Ureter (tissue), 1 donor: Measurements from ENCODE around the gene SENP3. TPM values are rescaled to one million over a fixed set of nuclear protein-coding genes. Genes with fewer than 3 reads are reported as not detected.

Source experiments
- DNase-seq: peaks from one replicate; pipeline ENCODE4 v3.0.0-alpha.2; 2020; ENCODE audit warnings: low spot score
- total RNA-seq: library from RNA; stranded (reverse); gene quantifications from one replicate; pipeline ENCODE4 v1.2.4, GENCODE V29; 2023
- donor health status: DM: yes; HTN: yes; CAD: no.

Gene SENP3
- total RNA-seq, 1 donor from 2014 or later: 43.9 TPM

GRCh38 chr17:7576432-7576937 is 14.8 kb downstream of the SENP3 start:
- DNase-seq: no peak

DNA sequence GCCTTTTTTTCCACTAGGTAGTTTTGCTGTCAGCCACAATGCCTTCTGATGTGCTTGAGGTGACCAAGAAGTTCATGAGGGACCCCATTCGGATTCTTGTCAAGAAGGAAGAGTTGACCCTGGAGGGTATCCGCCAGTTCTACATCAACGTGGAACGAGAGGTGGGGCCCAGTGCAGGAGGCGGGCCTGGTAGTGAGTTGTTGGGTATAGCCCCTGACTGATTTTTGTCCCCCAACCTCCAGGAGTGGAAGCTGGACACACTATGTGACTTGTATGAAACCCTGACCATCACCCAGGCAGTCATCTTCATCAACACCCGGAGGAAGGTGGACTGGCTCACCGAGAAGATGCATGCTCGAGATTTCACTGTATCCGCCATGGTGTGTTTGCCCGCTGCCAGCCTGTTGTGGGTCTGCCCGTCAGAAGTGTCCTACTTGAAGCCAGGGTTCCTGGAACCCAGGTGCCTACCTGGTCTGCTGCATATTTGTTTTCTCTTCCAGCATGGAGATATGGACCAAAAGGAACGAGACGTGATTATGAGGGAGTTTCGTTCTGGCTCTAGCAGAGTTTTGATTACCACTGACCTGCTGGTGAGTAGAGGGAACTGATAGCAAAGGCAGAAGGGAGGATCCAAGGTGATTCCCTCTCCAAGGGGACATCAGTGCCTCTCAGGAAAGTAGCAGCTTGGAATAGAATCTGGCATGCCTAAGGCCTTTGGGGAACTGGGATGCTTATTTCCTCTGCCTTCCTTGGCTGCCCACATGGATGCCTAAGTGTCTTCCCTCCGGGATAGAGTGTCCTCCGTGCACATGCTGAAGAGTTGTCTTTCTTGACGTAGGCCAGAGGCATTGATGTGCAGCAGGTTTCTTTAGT is 15.8 kb downstream of the SENP3 start:
- no peak for DNase-seq

GRCh38 chr17:7579001-7579833 is 17.5 kb downstream of the SENP3 start, which contains the start of gene CD68:
TSS of gene CD68 (plus strand) at chr17:7579638. CDS start at chr17:7579678, 40 bp downstream.
- peak; percentile 88 for DNase-seq

DNA sequence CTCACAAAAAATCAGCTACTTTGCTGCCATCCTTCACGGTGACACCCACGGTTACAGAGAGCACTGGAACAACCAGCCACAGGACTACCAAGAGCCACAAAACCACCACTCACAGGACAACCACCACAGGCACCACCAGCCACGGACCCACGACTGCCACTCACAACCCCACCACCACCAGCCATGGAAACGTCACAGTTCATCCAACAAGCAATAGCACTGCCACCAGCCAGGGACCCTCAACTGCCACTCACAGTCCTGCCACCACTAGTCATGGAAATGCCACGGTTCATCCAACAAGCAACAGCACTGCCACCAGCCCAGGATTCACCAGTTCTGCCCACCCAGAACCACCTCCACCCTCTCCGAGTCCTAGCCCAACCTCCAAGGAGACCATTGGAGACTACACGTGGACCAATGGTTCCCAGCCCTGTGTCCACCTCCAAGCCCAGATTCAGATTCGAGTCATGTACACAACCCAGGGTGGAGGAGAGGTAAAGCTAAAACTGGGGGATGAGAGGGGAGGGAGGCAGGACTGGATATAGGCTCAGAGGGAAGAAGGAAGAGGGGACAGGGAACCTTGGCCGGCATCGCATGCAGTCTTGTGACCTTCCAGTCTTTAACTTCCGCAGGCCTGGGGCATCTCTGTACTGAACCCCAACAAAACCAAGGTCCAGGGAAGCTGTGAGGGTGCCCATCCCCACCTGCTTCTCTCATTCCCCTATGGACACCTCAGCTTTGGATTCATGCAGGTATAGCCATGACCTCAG is 18.3 kb downstream of the SENP3 start:
- no peak for DNase-seq

DNA sequence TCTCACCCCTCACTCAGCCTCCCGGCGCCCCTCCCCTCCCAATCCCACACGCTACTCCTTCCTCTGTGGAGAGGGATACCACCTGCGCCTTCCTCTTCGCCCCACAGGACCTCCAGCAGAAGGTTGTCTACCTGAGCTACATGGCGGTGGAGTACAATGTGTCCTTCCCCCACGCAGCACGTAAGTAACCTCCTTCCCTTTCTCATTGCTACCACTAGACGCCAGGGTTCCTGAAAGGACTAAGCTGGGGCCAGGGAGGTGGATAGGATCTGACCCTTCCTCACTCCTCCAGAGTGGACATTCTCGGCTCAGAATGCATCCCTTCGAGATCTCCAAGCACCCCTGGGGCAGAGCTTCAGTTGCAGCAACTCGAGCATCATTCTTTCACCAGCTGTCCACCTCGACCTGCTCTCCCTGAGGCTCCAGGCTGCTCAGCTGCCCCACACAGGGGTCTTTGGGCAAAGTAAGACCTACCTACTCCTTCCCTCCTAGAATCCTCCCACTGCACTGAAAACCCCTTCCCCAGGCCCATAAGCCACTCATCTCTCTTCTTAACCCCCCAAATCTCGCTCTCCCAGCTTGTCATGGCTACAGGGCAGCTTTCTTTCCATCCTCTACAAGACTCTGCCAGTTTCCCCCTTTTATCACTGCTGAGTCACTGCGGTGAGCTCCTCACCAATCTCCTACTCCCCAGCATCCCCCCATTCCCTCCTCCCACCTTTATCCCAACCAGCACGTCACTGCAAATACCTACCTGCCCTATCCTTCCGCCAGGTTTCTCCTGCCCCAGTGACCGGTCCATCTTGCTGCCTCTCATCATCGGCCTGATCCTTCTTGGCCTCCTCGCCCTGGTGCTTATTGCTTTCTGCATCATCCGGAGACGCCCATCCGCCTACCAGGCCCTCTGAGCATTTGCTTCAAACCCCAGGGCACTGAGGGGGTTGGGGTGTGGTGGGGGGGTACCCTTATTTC is 19.2 kb downstream of the SENP3 start:
- DNase-seq: no peak

- no peak for DNase-seq
Observed at GRCh38 chr17:7582396-7583252, 20.9 kb downstream of the SENP3 start.

- DNase-seq: peak; percentile 97
Observed at GRCh38 chr17:7583253-7584109, 21.8 kb downstream of the SENP3 start, which contains the start of gene MPDU1. TSS of gene MPDU1 (plus strand) at chr17:7583852. CDS start at chr17:7583863, 11 bp downstream.

DNA sequence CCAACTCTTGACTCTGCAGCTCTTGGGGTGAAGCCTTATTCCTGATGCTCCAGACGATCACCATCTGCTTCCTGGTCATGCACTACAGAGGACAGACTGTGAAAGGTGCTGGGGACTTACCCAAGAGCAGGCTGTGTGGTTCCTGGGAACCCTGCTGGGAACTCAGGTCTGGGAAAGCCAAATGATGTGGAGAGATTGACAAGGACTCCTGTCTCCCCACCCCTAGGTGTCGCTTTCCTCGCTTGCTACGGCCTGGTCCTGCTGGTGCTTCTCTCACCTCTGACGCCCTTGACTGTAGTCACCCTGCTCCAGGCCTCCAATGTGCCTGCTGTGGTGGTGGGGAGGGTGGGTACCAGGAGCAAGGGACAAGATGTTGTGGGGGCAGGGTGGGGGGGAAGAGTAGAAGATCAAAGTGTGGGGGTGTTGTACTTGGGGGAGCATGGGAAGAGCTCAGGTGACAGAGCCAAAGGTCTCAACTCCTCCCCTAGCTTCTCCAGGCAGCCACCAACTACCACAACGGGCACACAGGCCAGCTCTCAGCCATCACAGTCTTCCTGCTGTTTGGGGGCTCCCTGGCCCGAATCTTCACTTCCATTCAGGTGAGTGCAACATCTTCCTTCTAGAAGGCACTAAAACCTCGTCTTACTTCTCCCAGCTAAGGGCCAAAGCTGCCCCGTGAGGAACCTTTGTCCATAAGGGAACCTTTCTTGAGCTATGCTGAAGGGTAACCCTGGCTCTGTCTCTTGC is 25.1 kb downstream of the SENP3 start:
- no peak for DNase-seq

DNA sequence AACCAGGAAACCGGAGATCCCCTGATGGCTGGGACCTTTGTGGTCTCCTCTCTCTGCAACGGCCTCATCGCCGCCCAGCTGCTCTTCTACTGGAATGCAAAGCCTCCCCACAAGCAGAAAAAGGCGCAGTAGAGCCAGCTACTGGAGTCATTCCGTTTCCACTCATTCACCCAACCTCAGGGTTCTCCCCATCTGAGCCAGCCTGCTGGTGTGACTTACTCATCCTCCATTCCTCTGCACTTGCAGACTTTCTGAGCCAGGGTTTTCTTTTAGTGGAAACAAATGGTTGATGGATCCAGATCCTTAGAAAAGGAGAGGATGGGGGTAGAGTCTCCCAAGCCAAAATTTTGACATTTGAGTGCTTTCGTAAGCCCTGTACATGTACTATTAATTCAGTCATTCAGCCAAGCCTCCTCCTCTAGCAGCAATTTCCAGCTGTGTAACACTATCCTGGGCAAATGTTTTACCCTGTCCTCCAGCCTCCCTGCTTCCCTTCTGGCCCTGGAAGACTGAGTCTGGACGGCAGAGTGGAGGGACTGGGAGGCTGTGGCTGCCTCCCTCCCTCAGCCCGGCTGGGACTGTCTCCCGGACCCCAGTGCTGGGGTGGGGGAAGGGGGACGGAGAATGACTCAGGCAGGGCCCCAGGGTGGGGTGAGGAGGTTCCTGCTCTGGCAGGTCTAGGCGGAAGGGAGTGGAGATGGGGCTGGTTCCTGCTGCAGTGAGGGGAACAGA is 25.9 kb downstream of the SENP3 start:
- DNase-seq: no peak

GRCh38 chr17:7588553-7589203 is 27.0 kb downstream of the SENP3 start:
- no peak for DNase-seq

GRCh38 chr17:7589204-7589868 is 27.6 kb downstream of the SENP3 start:
- peak; percentile 87 for DNase-seq

GRCh38 chr17:7589891-7590691 is 28.4 kb downstream of the SENP3 start, which contains the start of gene SOX15:
TSS of gene SOX15 (minus strand) at chr17:7590094. CDS start at chr17:7589676, 418 bp downstream.
- no peak for DNase-seq

GRCh38 chr17:7590743-7591142 is 29.0 kb downstream of the SENP3 start:
- DNase-seq: no peak

DNA sequence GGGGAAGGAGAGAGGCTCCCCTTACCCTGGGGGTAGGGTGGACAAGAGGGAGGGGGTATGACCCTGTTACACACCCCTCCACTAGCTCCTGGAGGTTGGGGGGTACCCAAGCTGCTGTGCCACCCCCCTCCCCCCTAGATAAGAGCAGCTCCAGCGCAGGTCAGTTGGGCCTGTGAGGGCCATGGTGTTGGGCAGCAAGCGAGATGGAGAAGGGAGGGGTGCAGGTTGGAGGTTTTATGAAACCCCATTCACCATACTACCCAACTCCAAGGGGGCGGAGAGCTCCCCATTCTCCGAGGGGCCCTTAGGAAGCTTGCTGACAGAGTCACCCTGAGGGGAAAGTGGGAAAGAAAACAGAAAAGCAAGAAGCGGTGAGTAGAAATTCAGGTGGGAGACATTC is 29.9 kb downstream of the SENP3 start:
- DNase-seq: no peak
